Neural progenitor cell (in vitro differentiated cells): ENCODE data around the gene SMG1. TPM values are rescaled to one million over a fixed set of nuclear protein-coding genes. Genes with fewer than 3 reads are reported as not detected.

Experiments used
- DNase-seq: peaks from one replicate; pipeline ENCODE4 v3.0.0-alpha.2; 2016; ENCODE audit warnings: low spot score
- H2AFZ ChIP-seq: fragments of 200-600 bp; sonication (generic); replicated peaks from 2 replicates; pipeline ENCODE4 v1.6.1; 2016; ENCODE audit warnings: antibody characterized with exemption
- H3F3A ChIP-seq: fragments of 200-600 bp; sonication (generic); 2 replicates; pipeline ENCODE4 v1.6.1; 2016; ENCODE audit warnings: antibody characterized with exemption, low read depth
- H3K27ac ChIP-seq: fragments of 200-600 bp; sonication (generic); 2 replicates; pipeline ENCODE4 v1.5.1; 2016; ENCODE audit warnings: mild to moderate bottlenecking
- H3K27me3 ChIP-seq: fragments of 200-600 bp; sonication (generic); 2 replicates; pipeline ENCODE4 v1.6.1; 2016; ENCODE audit warnings: mild to moderate bottlenecking, moderate library complexity
- H3K36me3 ChIP-seq: fragments of 200-600 bp; sonication (generic); 2 replicates; pipeline ENCODE4 v1.5.1; 2016
- H3K4me1 ChIP-seq: fragments of 200-600 bp; sonication (generic); 2 replicates; pipeline ENCODE4 v1.6.1; 2016; ENCODE audit warnings: mixed run types
- H3K4me2 ChIP-seq: fragments of 200-600 bp; sonication (generic); 2 replicates; pipeline ENCODE4 v1.6.1; 2016
- H3K4me3 ChIP-seq: fragments of 200-600 bp; sonication (generic); 2 replicates; pipeline ENCODE4 v1.5.1; 2016
- H3K79me2 ChIP-seq: fragments of 200-600 bp; sonication (generic); 2 replicates; pipeline ENCODE4 v1.6.1; 2016; ENCODE audit warnings: low read depth
- H3K9ac ChIP-seq: fragments of 200-600 bp; sonication (generic); 2 replicates; pipeline ENCODE4 v1.6.1; 2016
- H3K9me3 ChIP-seq: fragments of 200-600 bp; sonication (generic); 2 replicates; pipeline ENCODE4 v1.5.1; 2016; ENCODE audit warnings: low read depth
- H4K20me1 ChIP-seq: fragments of 200-600 bp; sonication (generic); 2 replicates; pipeline ENCODE4 v1.6.1; 2016; ENCODE audit warnings: low read depth
- H3K27ac Mint-ChIP-seq: 3 replicates; pipeline ENCODE4 v1.8.0; 2021; ENCODE audit warnings: mixed read lengths
- H3K27me3 Mint-ChIP-seq: 2 replicates; pipeline ENCODE4 v1.8.0; 2022; ENCODE audit warnings: low read depth, mild to moderate bottlenecking, inconsistent platforms, moderate library complexity, mixed read lengths; ENCODE audit not compliant: insufficient read depth
- H3K36me3 Mint-ChIP-seq: 3 replicates; pipeline ENCODE4 v1.8.0; 2021; ENCODE audit warnings: mixed read lengths
- H3K4me1 Mint-ChIP-seq: 3 replicates; pipeline ENCODE4 v1.8.0; 2021; ENCODE audit warnings: mixed read lengths
- H3K4me3 Mint-ChIP-seq: 3 replicates; pipeline ENCODE4 v1.8.0; 2021; ENCODE audit warnings: mild to moderate bottlenecking, moderate library complexity, mixed read lengths
- H3K9me3 Mint-ChIP-seq: 3 replicates; pipeline ENCODE4 v1.8.0; 2020; ENCODE audit warnings: mixed read lengths
- EZH2 ChIP-seq: fragments of 200-600 bp; sonication (generic); IDR thresholded peaks from 2 replicates; pipeline ENCODE4 v1.6.1; 2017; ENCODE audit warnings: antibody characterized with exemption, mild to moderate bottlenecking, moderate library complexity
- EZH2phosphoT487 ChIP-seq: fragments of 200-600 bp; sonication (generic); IDR thresholded peaks from 2 replicates; pipeline ENCODE4 v1.6.1; 2017; ENCODE audit warnings: antibody characterized with exemption
- total RNA-seq: library from RNA; depleted of rRNA; stranded (reverse); fragments of >200 nt; gene quantifications from 2 replicates; pipeline ENCODE4 v1.2.3, GENCODE V29; 2015; ENCODE audit warnings: low replicate concordance
- TF ChIP-seq, protein P1 (sequence below): fragments of 200-600 bp; sonication (generic); IDR thresholded peaks from 2 replicates; pipeline ENCODE4 v1.5.1; 2017; ENCODE audit warnings: antibody characterized with exemption, mild to moderate bottlenecking

Gene SMG1
- total RNA-seq, 1 donor from 2014 or later, result 69.7 TPM

DNA sequence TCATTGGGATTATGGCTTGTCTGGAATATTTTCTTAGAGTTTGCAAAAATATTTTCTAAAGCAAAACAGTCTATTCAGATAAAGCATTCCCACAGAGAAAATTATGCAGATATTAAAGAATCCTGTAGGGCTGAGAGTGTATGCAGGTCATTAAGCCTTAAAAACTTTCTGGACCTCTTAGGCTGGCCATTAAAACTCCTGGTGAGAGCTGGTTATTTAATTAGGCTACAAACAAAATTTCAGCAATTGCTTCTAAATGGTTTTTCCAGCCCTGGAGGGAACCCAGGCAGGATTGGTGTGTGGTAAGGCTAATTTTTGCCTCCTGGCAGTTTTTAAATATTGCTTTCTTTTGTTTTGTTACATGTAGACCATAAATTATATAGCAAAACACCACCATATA, 27.3 kb upstream of the SMG1 start:
- H2AFZ ChIP-seq, result no peak overlapping the region
- H3K9ac ChIP-seq, result no peak overlapping the region
- H3K36me3 ChIP-seq, result no peaks in the 10 kb centered on the region
- Mint-ChIP-seq H3K27me3 (no peaks in the 10 kb centered on the region), H3K27ac (no peak overlapping the region), H3K36me3 (no peaks in the 10 kb centered on the region), H3K4me3 (no peak overlapping the region), H3K9me3 (no peaks in the 10 kb centered on the region), H3K4me1 (peaks cover 12% of the 10 kb centered on the region)
- no peaks in the 10 kb centered on the region for H3K4me1 ChIP-seq
- H3K27ac ChIP-seq, result no peak overlapping the region
- H3K9me3 ChIP-seq, result no peaks in the 10 kb centered on the region
- no peaks in the 10 kb centered on the region for H4K20me1 ChIP-seq
- no peak for DNase-seq
- no peaks in the 10 kb centered on the region for H3K79me2 ChIP-seq
- H3K4me2 ChIP-seq, result no peak overlapping the region
- no peak overlapping the region for H3K4me3 ChIP-seq
- no peaks in the 10 kb centered on the region for H3F3A ChIP-seq
- H3K27me3 ChIP-seq, result no peaks in the 10 kb centered on the region
- TF ChIP-seq EZH2phosphoT487, result no peak
- TF ChIP-seq, protein P1, sequence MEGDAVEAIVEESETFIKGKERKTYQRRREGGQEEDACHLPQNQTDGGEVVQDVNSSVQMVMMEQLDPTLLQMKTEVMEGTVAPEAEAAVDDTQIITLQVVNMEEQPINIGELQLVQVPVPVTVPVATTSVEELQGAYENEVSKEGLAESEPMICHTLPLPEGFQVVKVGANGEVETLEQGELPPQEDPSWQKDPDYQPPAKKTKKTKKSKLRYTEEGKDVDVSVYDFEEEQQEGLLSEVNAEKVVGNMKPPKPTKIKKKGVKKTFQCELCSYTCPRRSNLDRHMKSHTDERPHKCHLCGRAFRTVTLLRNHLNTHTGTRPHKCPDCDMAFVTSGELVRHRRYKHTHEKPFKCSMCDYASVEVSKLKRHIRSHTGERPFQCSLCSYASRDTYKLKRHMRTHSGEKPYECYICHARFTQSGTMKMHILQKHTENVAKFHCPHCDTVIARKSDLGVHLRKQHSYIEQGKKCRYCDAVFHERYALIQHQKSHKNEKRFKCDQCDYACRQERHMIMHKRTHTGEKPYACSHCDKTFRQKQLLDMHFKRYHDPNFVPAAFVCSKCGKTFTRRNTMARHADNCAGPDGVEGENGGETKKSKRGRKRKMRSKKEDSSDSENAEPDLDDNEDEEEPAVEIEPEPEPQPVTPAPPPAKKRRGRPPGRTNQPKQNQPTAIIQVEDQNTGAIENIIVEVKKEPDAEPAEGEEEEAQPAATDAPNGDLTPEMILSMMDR, result no peak
- TF ChIP-seq EZH2, result no peak

DNA sequence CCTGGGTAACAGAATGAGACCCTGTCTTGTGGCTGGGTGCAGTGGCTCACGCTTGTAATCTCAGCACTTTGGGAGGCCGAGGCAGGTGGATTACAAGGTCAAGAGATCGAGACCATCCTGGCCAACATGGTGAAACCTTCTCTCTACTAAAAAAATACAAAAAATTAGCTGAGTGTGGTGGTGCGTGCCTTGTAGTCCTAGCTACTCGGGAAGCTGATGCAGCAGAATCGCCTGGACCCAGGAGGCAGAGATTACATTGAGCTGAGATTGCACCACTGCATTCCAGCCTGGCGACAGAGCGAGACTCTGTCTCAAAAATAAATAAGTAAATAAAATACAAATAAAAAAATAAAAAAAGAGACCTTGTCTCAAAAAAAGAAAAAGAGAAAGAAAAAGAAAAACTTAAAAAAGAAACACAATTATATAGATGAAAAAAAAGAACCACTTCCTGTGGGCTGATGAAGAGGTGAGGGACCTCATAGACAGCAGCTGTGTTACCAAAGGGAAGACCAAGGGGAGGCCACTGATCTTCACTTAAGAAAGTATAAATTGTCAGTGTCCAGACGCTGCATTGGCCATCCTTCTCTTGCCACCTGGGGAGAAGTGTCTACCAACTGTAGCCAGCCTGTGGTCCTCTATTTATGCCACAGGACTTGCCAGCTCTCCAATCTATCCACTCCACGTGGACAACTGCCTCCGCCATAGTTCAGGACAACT, 24.4 kb upstream of the SMG1 start:
- Histone ChIP-seq H3K79me2 (no peaks in the 10 kb centered on the region), H4K20me1 (no peaks in the 10 kb centered on the region), H2AFZ (no peak overlapping the region), H3K9me3 (no peaks in the 10 kb centered on the region), H3K9ac (no peak overlapping the region), H3K4me2 (no peak overlapping the region), H3K27ac (no peak overlapping the region), H3K4me1 (peaks cover 4% of the 10 kb centered on the region), H3K27me3 (no peaks in the 10 kb centered on the region), H3K36me3 (no peaks in the 10 kb centered on the region), H3F3A (peaks cover 9% of the 10 kb centered on the region), H3K4me3 (no peak overlapping the region)
- TF ChIP-seq EZH2phosphoT487, result no peak
- TF ChIP-seq, protein P1, result no peak
- TF ChIP-seq EZH2, result no peak
- Mint-ChIP-seq H3K4me3 (no peak overlapping the region), H3K9me3 (no peaks in the 10 kb centered on the region), H3K27ac (no peak overlapping the region), H3K36me3 (no peaks in the 10 kb centered on the region), H3K27me3 (no peaks in the 10 kb centered on the region), H3K4me1 (peaks cover 1% of the 10 kb centered on the region)
- DNase-seq, result no peak

DNA sequence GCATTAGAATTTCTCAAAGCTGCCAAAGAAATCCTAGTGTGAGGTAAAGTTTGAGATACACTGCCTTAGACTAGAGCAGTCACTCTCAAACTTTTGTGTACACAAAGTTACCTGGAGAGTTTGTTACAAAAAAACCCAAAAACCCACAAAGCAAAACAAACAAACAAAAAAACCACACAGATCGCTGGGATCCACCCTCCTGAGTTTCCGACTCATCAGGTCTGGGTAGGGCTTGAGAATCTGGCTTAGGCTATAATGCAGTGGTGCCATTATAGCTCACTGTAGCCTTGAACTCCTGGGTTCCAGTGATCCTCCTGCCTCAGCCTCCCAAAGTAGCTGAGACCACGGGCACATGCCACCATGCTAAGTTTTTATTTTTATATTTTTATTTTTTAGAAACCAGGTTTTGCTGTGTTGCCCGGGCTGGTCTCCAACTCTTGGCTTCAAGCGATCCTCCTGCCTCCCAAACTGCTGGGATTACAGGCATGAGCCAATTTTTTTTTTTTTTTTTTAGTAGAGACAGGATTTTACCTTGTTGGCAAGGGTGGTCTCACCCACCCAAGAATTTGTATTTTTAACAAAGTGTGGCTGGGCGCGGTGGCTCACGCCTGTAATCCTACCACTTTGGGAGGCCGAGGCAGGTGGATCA, 22.3 kb upstream of the SMG1 start:
- Histone ChIP-seq H3K4me3 (no peak overlapping the region), H3F3A (peaks cover 14% of the 10 kb centered on the region), H3K27me3 (no peaks in the 10 kb centered on the region), H3K79me2 (no peaks in the 10 kb centered on the region), H3K9me3 (no peaks in the 10 kb centered on the region), H3K9ac (no peak overlapping the region), H4K20me1 (no peaks in the 10 kb centered on the region), H3K36me3 (no peaks in the 10 kb centered on the region), H2AFZ (no peak overlapping the region), H3K4me2 (no peak overlapping the region), H3K4me1 (peaks cover 9% of the 10 kb centered on the region), H3K27ac (no peak overlapping the region)
- Mint-ChIP-seq H3K36me3 (no peaks in the 10 kb centered on the region), H3K27me3 (no peaks in the 10 kb centered on the region), H3K27ac (no peak overlapping the region), H3K9me3 (no peaks in the 10 kb centered on the region), H3K4me1 (no peaks in the 10 kb centered on the region), H3K4me3 (no peak overlapping the region)
- no peak for DNase-seq
- TF ChIP-seq, protein P1, result no peak
- TF ChIP-seq EZH2phosphoT487, result no peak
- TF ChIP-seq EZH2, result no peak
